ENCODE data around the gene CLUH.
A peak's percentile ranks its signal among the peaks of the same experiment; 100 is the strongest.

The CLUH gene

GRCh38 chr17:2734939-2735338, 23.4 kb upstream of the CLUH start:
- no peak for TF ChIP-seq CTCF (IDR thresholded peaks at IDR 0.05; ENCODE audit: control extremely low read depth, extremely low read depth, low read depth, missing control alignments)
- no peak for DNase-seq (ENCODE audit: extremely low spot score)
- ChIA-PET CTCF (no interaction called here), POLR2A (no interaction called here)

- no peak for DNase-seq (ENCODE audit: extremely low spot score)
- ChIA-PET CTCF (no interaction called here), POLR2A (no interaction called here)
- TF ChIP-seq CTCF (IDR thresholded peaks at IDR 0.05; ENCODE audit: control extremely low read depth, extremely low read depth, low read depth, missing control alignments), result no peak
Measured at GRCh38 chr17:2731807-2732206, 20.2 kb upstream of the CLUH start.

GRCh38 chr17:2730764-2731353, 19.3 kb upstream of the CLUH start:
- no peak for DNase-seq (ENCODE audit: extremely low spot score)
- ChIA-PET POLR2A (no interaction called here), CTCF (no interaction called here)
- TF ChIP-seq CTCF (IDR thresholded peaks at IDR 0.05; ENCODE audit: control extremely low read depth, extremely low read depth, low read depth, missing control alignments), result no peak

- CTCF ChIA-PET, result no interaction called here
- POLR2A ChIA-PET, result no interaction called here
- peak; percentile 7 for TF ChIP-seq CTCF (IDR thresholded peaks at IDR 0.05; ENCODE audit: control extremely low read depth, extremely low read depth, low read depth, missing control alignments)
- no peak for DNase-seq (ENCODE audit: extremely low spot score)
Measured at GRCh38 chr17:2724784-2725164, 13.2 kb upstream of the CLUH start.

GRCh38 chr17:2723997-2724783, 12.6 kb upstream of the CLUH start:
- no peak for TF ChIP-seq CTCF (IDR thresholded peaks at IDR 0.05; ENCODE audit: control extremely low read depth, extremely low read depth, low read depth, missing control alignments)
- DNase-seq (ENCODE audit: extremely low spot score), result no peak
- ChIA-PET CTCF (no interaction called here), POLR2A (no interaction called here)

- no peak for TF ChIP-seq CTCF (IDR thresholded peaks at IDR 0.05; ENCODE audit: control extremely low read depth, extremely low read depth, low read depth, missing control alignments)
- DNase-seq (ENCODE audit: extremely low spot score), result no peak
- POLR2A ChIA-PET, result no interaction called here
- CTCF ChIA-PET, result no interaction called here
Measured at GRCh38 chr17:2723505-2723996, 12.0 kb upstream of the CLUH start.

All from GM10248 (cell line).